H7 (cell line): ENCODE measurements around the gene FHOD3. TPM values are rescaled to one million over a fixed set of nuclear protein-coding genes. Genes with fewer than 3 reads are reported as not detected.
A peak's percentile ranks its signal among the peaks of the same experiment; 100 is the strongest.
"Not testable (repeated sequence)": the region's sequence is repeated elsewhere in the genome, so short reads cannot be mapped to it uniquely, and the experiment has no call there.

Source experiments
- DNase-seq: peaks from one replicate; pipeline ENCODE4 v3.0.0; 2012
- H3K27me3 ChIP-seq: 2 replicates; pipeline ENCODE4 v1.6.0; 2011; ENCODE audit warnings: mild to moderate bottlenecking, low read length; ENCODE audit not compliant: control insufficient read depth, insufficient read depth
- H3K36me3 ChIP-seq: replicated peaks from 2 replicates; pipeline ENCODE4 v1.5.1; 2011; ENCODE audit warnings: low read length; ENCODE audit not compliant: control insufficient read depth, insufficient read depth
- H3K4me3 ChIP-seq: 2 replicates; pipeline ENCODE4 v1.5.1; 2011; ENCODE audit warnings: low read depth, mild to moderate bottlenecking, control low read depth, low read length, moderate library complexity; ENCODE audit not compliant: insufficient read depth
- total RNA-seq: library from RNA; depleted of rRNA; stranded (reverse); fragments of >200 nt; shearing (Covaris generic); gene quantifications from 2 replicates; pipeline ENCODE4 v1.2.3, GENCODE V29; 2014

The FHOD3 gene
- total RNA-seq, 1 experiment from 2014 or later = 1.8 TPM

GRCh38 chr18:36721351-36721750 is 423.8 kb downstream of the FHOD3 start:
- not testable (repeated sequence) for H3K27me3 ChIP-seq

GRCh38 chr18:36724169-36724568 is 426.7 kb downstream of the FHOD3 start:
- Histone ChIP-seq H3K4me3 (no peak overlapping the region), H3K27me3 (peaks cover 1% of the 10 kb centered on the region; the same call in 1 of the 2 replicates), H3K36me3 (no peaks in the 10 kb centered on the region)
- no peak for DNase-seq

More at GRCh38 chr18:36721351-36721750, 423.8 kb downstream of the FHOD3 start:
- H3K36me3 ChIP-seq, DNase-seq, H3K4me3 ChIP-seq: not testable (repeated sequence)

- Histone ChIP-seq H3K27me3 (peaks cover 1% of the 10 kb centered on the region; the same call in 1 of the 2 replicates), H3K4me3 (no peak overlapping the region), H3K36me3 (no peaks in the 10 kb centered on the region)
- no peak for DNase-seq
Measured at GRCh38 chr18:36724591-36725001, 427.1 kb downstream of the FHOD3 start.

GRCh38 chr18:36728345-36728744 is 430.8 kb downstream of the FHOD3 start:
- no peak overlapping the region for H3K4me3 ChIP-seq
- no peak for DNase-seq
- H3K36me3 ChIP-seq = no peaks in the 10 kb centered on the region
- peaks cover 23% of the 10 kb centered on the region; the same call in 1 of the 2 replicates for H3K27me3 ChIP-seq

- DNase-seq = no peak
- Histone ChIP-seq H3K36me3 (no peaks in the 10 kb centered on the region), H3K4me3 (no peak overlapping the region), H3K27me3 (peaks cover 26% of the 10 kb centered on the region; the same call in 1 of the 2 replicates)
Measured at GRCh38 chr18:36729197-36729596, 431.7 kb downstream of the FHOD3 start.

GRCh38 chr18:36732264-36732663 is 434.8 kb downstream of the FHOD3 start:
- H3K27me3 ChIP-seq = peaks cover 31% of the 10 kb centered on the region; the same call in 1 of the 2 replicates
- DNase-seq = no peak
- no peak overlapping the region for H3K4me3 ChIP-seq
- no peaks in the 10 kb centered on the region for H3K36me3 ChIP-seq

- H3K36me3 ChIP-seq = no peaks in the 10 kb centered on the region
- no peak overlapping the region for H3K4me3 ChIP-seq
- DNase-seq = no peak
- peaks cover 29% of the 10 kb centered on the region; the same call in 1 of the 2 replicates for H3K27me3 ChIP-seq
Measured at GRCh38 chr18:36733150-36733549, 435.6 kb downstream of the FHOD3 start.

GRCh38 chr18:36734596-36734995 is 437.1 kb downstream of the FHOD3 start:
- no peak for DNase-seq
- Histone ChIP-seq H3K4me3 (no peak overlapping the region), H3K36me3 (no peaks in the 10 kb centered on the region)

GRCh38 chr18:36735130-36735529 is 437.6 kb downstream of the FHOD3 start:
- Histone ChIP-seq H3K36me3 (no peaks in the 10 kb centered on the region), H3K27me3 (peaks cover 25% of the 10 kb centered on the region; the same call in 1 of the 2 replicates), H3K4me3 (no peak overlapping the region)
- no peak for DNase-seq

More at GRCh38 chr18:36734596-36734995, 437.1 kb downstream of the FHOD3 start:
- H3K27me3 ChIP-seq = peaks cover 29% of the 10 kb centered on the region; the same call in 1 of the 2 replicates

GRCh38 chr18:36736094-36736493 is 438.6 kb downstream of the FHOD3 start:
- DNase-seq = no peak
- no peak overlapping the region for H3K4me3 ChIP-seq
- no peaks in the 10 kb centered on the region for H3K36me3 ChIP-seq
- H3K27me3 ChIP-seq = peaks cover 20% of the 10 kb centered on the region; the same call in 1 of the 2 replicates

GRCh38 chr18:36737316-36737715 is 439.8 kb downstream of the FHOD3 start:
- Histone ChIP-seq H3K27me3 (peaks cover 10% of the 10 kb centered on the region; the same call in 1 of the 2 replicates), H3K4me3 (no peak overlapping the region), H3K36me3 (no peaks in the 10 kb centered on the region)
- no peak for DNase-seq

GRCh38 chr18:36744261-36744876 is 446.9 kb downstream of the FHOD3 start:
- DNase-seq = no peak
- H3K36me3 ChIP-seq = no peaks in the 10 kb centered on the region
- no peaks in the 10 kb centered on the region; the same call in 1 of the 2 replicates for H3K27me3 ChIP-seq
- no peak overlapping the region for H3K4me3 ChIP-seq

GRCh38 chr18:36745219-36745975 is 447.9 kb downstream of the FHOD3 start:
- H3K4me3 ChIP-seq = no peak overlapping the region
- no peaks in the 10 kb centered on the region; the same call in 1 of the 2 replicates for H3K27me3 ChIP-seq
- DNase-seq = peak; percentile 32
- no peaks in the 10 kb centered on the region for H3K36me3 ChIP-seq

GRCh38 chr18:36752929-36753865 is 455.7 kb downstream of the FHOD3 start:
- no peaks in the 10 kb centered on the region for H3K27me3 ChIP-seq
- no peak overlapping the region for H3K4me3 ChIP-seq
- H3K36me3 ChIP-seq = no peaks in the 10 kb centered on the region
- no peak for DNase-seq
